Renal pelvis (tissue), 4 donors: ENCODE data around the gene FAM241B. TPM values are rescaled to one million over a fixed set of nuclear protein-coding genes. Genes with fewer than 3 reads are reported as not detected.

Source experiments
- DNase-seq: peaks from one replicate; pipeline ENCODE4 v3.0.0-alpha.2; 2013
- polyA plus RNA-seq, 3 donors: library from polyadenylated mRNA; unstranded; fragments of 120-200 nt; gene quantifications; one replicate each; pipeline ENCODE4 v1.2.1, GENCODE V29; 2013; ENCODE audit not compliant: insufficient read length in 3 of 3

Gene FAM241B
- polyA plus RNA-seq, 3 donors = 11.0 to 11.5 (median 11.4) TPM

DNA sequence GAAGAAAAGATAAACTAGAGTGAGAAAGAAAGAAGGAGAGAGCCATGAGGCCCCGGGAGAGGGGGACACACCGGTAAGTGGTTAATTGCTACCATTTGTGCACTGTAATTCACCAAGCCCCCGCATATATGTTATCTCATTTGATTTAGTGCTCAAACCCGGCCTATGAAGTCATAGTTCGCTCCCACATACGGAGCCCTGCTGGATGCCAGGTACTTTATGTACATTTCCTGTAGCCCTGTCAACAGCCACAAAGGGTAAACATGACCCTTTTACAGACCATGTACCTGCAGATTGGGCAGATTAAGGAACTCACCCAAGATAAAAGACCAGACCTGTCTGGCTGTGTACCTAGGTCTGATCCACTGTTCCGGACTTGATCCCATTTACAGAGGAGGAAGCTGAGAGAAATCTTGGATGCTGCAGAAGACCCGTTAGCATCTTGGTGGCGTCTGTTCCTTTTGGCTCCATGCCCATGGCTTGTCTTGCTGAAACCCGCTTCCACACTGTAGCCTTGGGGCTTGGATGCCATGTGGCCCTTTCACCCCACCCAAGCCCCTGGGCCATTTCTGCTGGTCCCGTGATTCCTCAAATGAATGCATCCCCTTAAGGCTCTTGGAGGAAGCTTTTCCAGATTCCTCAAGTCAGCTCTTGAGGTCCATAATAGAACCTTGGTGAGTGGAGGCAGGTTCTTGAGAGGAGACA, 32.3 kb downstream of the FAM241B start:
- no peak for DNase-seq

DNA sequence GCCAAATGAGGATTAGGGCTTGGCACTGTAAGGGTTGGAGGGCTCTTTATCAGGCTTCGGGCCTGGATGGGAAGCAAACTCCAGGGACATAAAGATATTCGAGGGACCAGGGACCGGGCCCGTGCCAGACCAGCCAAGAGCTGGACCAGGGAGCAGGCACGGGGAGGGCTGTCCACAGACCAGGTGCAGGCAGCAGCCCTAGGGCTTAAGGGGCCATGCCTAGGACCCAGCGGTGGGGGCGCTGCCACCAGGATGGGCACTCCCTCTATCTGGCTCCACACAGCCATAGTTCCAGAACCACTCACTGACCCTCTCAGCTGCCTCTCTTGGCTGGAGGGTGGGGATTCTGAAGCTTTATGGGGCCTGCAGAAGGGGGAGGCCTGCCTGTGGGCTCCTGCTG, 32.9 kb downstream of the FAM241B start:
- DNase-seq = no peak

DNA sequence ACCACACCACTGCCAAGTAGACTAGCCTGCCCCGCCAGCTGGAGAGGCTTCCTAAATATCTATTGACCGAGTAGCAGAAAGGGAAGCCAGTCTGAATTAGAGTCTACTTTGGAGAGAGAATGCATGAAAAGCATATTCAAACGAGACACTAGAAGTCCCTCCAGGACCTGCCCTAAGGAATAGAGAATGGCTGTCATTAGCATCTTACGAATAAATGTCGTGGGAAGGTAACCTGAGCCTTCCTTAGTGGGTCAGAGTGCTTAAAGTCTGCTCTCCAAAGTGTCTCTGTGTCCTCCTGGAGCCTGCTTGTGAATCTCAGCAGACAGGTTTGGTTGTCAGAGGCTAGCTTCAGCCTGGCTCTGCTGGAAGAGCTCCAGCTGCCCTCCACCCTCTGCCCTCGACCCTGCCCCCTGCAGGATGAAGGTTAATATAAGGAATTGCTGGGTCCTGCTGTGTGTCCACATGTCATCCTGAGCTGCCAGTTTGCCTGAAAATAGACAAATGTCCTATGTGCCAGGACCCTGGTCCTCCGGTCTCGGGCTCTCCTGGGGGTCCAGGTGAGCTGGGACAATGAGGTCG, 33.4 kb downstream of the FAM241B start:
- DNase-seq = no peak

DNA sequence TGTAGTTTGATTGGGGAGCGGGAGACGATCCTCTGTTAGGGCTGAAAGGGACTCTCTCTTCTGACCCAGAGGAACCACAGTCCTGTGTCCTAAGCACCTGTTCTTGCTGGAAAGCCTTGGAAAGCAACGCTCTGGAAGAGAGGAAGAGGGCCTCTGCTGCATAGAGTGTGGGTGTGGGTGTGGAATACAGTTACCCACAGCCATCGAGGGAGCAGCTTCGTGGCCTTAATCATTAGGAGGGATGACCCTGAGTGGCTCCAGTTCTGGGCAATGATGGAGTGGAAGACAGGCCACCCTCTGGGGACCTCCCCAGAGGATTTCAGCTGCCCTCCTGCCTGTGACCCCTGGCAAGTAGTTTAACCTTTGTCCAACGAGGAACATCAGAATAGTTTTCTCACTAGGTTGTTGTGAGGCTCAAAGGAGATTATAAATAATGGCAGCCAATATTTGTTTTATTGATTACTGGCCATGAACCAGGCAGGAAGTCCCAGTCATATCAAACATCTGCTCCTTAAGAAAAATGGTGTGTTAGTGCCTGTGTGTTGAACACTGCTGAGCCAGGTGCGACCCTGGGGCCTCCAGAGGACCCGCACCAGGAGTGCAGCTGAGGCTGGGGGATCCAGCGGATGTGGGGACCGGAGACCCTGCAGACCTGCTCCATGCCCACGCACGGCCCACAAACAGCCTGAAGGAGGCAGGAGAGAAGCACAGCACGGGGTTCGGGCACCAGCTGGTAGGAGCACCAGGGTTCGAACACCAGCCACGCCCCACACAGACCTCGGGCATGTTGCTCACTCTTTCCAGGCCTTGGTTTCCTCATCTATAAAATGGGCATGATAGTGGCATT, 35.6 kb downstream of the FAM241B start:
- no peak for DNase-seq

DNA sequence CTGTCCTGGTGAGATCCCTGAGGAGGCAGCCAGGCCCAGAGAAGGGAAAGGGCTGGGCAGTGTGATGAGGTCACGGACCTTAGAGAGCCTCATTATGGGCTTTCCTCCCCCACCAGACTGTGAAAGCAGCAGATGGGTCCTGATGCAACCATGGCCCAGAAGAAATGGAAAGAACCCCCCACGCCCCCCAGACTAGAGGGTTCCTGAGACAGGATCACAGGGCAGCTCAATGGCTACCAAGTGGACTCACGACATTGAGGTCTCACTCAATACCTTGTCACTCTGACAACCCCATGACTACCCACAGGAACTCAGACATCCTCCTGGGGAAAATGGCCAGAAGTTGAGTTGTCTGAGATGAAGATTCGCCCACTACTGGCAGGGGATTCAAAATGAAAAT, 36.7 kb downstream of the FAM241B start:
- no peak for DNase-seq

DNA sequence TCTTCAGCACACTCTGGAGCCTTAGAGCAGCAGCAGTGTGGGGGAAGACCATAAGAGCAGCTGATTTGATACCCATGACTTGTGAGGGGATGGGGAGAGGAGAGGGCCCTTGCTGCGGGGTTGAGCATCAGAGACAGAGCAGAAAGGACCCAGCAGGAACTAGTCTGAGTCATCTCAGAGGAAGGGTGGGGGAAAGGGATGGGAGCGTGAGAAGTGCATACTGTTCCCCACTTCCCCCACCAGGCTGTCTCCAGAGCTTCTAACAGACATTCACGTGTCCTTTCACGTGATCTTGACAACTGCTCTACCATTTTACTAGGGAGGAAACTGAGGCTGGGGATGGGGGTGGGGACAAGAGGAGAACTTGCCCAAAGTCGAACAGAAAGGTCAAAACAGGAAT, 38.7 kb downstream of the FAM241B start:
- DNase-seq = no peak

DNA sequence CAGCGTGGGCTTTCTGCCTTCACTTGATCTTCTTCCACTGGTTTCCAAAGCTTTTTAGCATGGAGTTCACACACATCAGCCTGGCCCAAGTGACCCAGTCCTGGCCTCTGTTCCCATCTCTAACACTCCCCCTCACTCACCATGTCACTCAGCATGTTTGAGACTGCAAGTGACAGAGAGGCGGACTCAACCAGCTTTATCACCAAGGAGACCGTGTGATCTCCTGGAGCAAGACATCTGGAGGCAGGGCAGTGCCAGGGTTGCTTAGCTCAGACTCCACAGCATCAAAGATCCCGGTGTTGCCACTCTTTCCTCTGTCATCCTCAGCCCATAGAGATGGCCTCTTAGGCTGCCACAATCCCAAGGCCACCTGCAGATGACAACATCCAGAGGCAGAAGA, 39.4 kb downstream of the FAM241B start:
- no peak for DNase-seq

DNA sequence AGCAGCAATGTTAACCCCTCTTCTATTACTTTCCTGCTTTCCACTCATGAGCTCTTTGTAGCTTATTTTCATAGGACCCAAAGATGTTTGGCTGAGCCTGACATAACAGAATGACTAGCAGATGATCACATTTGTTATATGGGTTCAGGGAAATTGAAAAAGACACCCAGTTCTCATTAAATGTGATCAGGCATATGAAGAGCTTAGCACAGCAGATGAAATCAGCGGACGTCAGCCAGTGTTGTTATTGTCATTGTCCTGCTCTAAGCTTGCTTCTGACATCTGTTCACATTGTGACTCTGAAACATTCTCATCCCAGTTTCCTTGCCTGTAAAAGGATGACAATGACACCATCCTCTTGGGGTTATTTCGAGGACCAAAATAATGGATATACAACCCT, 43.5 kb downstream of the FAM241B start:
- no peak for DNase-seq

DNA sequence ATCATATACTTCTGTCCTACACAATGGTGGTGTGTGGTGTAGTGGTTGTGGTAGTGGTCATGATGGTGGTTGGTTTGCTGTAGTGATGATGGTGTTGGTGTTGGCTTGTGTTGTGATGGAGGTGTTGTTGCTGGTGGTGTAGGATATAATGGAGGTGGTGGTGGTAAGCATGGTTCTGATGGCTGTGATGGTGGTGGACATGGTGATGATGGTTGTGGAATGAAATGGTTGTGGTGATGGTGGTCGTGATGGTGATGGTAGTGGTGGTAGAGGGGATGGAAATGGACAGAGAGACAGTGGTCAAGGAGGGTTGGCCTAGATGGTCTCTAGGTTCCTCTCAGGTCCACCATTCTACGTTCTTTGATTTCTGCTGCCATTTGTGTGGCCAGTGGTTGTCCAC, 44.7 kb downstream of the FAM241B start:
- DNase-seq = no peak

DNA sequence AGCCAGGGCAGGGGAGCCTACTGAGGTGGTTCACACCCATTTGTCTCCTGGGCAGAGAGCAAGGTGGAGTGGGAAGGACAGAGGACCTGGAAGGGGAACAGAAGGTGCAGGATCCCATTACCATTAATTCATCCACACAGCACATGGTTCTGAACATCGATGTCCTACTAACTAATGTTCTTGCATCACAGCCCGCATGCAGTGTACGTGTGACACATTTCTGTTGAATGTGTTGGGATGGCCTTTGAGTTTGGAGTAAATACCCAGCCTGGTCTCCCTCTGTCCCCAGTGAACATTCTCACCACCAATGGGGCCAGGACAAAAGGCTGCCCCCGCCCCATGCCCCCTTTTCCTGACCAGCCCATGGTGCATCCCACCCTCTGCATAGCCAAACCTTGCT, 46.3 kb downstream of the FAM241B start:
- DNase-seq = no peak

DNA sequence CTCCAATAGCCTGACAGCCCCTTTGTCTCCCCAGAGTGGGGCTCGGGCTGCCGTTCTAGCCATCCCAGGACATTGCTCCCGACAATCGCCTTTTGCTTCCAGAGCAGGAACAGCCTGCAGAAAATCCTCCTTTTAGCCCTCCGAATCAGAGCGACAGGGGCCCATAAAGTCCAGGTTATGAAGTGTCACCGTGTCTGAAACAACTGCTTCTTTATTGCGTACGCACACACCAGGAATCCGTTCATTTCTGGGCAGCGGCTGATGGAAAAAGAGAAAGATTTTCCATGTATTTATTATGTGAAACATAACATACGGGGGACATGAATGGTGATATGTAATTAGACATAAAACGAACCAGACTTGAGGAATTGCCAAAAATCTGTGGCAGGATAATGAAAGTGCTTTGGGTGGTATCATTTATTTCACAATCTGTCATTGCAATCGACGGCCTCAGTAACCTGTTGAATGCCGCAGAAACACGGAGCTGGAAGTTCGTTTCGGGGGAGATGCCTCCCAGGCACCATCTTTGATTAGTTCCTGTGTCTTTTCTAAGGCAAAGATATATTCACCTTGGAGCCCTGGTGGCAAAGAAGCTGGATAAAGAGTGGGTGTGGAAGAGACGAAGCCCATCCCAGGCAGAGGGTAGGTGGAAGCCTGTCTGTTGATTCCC, 48.1 kb downstream of the FAM241B start:
- DNase-seq = no peak

DNA sequence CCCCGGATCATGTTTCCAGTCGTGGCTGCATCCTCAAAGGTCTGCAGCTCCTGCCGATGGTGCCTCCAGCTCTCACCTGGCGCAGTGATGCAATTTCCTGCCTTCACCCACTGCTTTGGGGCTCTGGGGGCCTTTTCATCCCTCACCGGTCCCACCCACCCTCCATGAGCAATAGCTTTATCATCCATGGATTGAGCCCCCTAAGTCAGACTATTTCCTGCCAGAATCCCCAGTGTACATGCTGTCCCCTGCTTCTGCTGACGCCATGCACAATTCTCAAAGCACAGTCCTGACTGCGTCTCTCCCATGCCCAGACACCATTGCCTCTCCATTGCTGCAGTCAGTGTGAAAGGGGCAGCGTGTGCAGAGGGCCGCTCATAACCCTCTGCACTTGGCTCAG, 49.7 kb downstream of the FAM241B start:
- no peak for DNase-seq

DNA sequence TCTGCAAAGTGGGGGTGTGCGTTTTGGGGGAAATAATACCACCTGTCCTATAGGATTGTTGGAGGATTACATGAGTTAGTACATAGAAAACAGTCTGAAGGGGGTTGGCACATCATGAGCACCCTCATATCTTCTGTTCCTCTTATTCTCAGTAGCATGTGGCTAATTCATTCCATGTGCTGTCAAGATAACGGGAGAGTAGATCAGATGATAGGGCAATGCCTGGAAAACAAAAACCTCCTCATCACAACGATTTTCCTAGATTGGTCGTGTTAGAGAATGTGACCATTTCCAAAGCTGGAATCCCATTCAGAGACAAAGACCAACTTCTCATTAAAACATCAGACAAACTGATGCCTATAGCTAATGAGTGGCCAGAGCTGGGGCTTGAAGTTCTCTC, 50.6 kb downstream of the FAM241B start:
- DNase-seq = no peak

DNA sequence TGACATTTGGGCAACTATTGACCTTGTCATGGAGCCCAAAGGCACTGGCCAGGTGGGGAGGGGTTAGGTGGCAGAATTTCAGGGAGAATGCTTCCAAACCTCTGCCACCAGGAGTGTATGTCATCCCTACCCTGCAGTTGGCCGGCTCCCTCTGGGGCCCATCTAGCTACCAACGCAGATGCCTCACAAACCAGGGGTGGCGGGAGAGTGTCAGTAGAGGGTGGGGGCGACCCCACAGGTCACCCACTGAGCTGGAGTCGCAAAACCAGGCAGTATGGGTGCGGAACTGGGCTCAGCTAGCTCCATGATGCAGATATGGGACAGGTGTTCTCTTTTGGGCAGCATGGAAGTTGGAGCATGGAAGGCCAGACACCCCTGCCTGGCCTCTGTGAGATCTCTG, 51.4 kb downstream of the FAM241B start:
- DNase-seq = no peak

DNA sequence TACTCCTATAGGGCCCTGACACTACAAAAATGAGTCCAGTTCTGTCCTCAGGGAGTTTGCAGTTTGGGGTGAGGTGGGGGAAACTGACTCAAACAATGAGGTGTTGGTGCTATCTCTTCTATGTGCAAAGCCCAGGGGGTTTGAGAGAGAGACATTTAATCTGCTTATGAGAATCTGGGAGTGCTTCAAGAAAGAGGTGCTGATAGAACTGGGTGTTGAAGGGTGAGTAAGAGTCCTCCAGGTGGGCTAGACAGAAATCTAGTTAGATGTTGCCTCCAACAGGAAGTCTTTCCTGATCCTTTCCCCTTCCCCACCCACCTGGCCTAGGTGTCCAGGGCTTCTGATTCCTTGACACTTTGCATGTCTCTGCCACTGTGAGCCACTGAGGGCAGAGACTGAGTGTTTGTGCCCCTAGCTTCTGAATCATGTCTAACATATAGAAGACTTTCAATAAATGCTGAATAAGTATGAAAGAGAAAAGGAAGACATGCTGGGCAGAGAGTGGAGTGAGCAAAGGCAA, 53.0 kb downstream of the FAM241B start:
- DNase-seq = no peak

Other genes starting within 250 kb of the FAM241B start
- under 1 TPM; 0.16 to 0.34 (median 0.29) TPM for gene TACR2, start 213.3 kb upstream of the FAM241B start, polyA plus RNA-seq
- gene TSPAN15, start 178.8 kb upstream of the FAM241B start, polyA plus RNA-seq = 10 to 100 TPM; 49.7 to 64.2 (median 59.6) TPM
- gene NEUROG3, start 56.8 kb upstream of the FAM241B start, polyA plus RNA-seq = not detected
- 10 to 100 TPM; 29.1 to 29.6 (median 29.6) TPM for gene COL13A1, start 171.7 kb downstream of the FAM241B start, polyA plus RNA-seq